WTC11 (cell line): ENCODE measurements around the gene TBC1D22A.

ENCODE experiments used
- ELF4 ChIP-seq: sonication (generic); formaldehyde crosslinking; IDR thresholded peaks from 2 replicates; pipeline ENCODE4 v1.8.1; 2022; ENCODE audit warnings: low read depth, mild to moderate bottlenecking, moderate library complexity, missing genetic modification reagents
- ETV6 ChIP-seq: sonication (generic); formaldehyde crosslinking; IDR thresholded peaks from 2 replicates; pipeline ENCODE4 v1.8.1; 2022; ENCODE audit warnings: mild to moderate bottlenecking, missing genetic modification reagents
- MAX ChIP-seq: sonication (generic); formaldehyde crosslinking; IDR thresholded peaks from 2 replicates; pipeline ENCODE4 v1.8.0; 2022; ENCODE audit warnings: mild to moderate bottlenecking, missing genetic modification reagents

- TF ChIP-seq ELF4 (CRISPR knock-in tag), result no peak
- no peak for TF ChIP-seq MAX (CRISPR knock-in tag)
- TF ChIP-seq ETV6 (CRISPR knock-in tag), result no peak
Measured at GRCh38 chr22:46931881-46932280, 169.4 kb downstream of the TBC1D22A start.
